IMR-90 (cell line): ENCODE results near the gene MICAL2. TPM values are rescaled to one million over a fixed set of nuclear protein-coding genes. Genes with fewer than 3 reads are reported as not detected.

ENCODE experiments used
- ATAC-seq: fragments of 200-7000 bp; cut with Tn5 transposase; 2 replicates; pipeline ENCODE4 v1.9.1; 2020; ENCODE audit warnings: low read depth, mild to moderate bottlenecking, moderate library complexity
- BruUV-seq: library from RNA; stranded (reverse); fragments of 400-500 nt; replicated peaks from 2 replicates; lab custom pipeline; 2021; lab: Mats Ljungman, UMichigan
- CTCF ChIA-PET: fragments of 300-600 bp; formaldehyde crosslinking; extraction: SDS; loops from one replicate; lab custom pipeline; 2021; ENCODE audit warnings: antibody characterized with exemption; lab: Yijun Ruan, JAX
- POLR2A ChIA-PET: fragments of 300-600 bp; sonication (Branson Sonifier 250); formaldehyde crosslinking; loops from one replicate; lab custom pipeline; 2022; ENCODE audit warnings: antibody characterized with exemption; ENCODE audit not compliant: unreplicated experiment; lab: Charles Lee
- DNase-seq: peaks from one replicate; pipeline ENCODE4 v3.0.0; 2013
- H2AFZ ChIP-seq: replicated peaks from 2 replicates; pipeline ENCODE3; 2013; ENCODE audit warnings: low read length, mild to moderate bottlenecking; ENCODE audit not compliant: poor library complexity
- H2AK5ac ChIP-seq: 2 replicates; pipeline ENCODE4 v1.6.1; 2013; ENCODE audit warnings: low read depth, low read length, inconsistent platforms
- H2AK9ac ChIP-seq: replicated peaks from 2 replicates; pipeline ENCODE3; 2013; ENCODE audit warnings: mild to moderate bottlenecking, low read depth, low read length, moderate library complexity; ENCODE audit not compliant: poor library complexity
- H2BK120ac ChIP-seq: 2 replicates; pipeline ENCODE4 v1.6.1; 2013; ENCODE audit warnings: low read depth, low read length, inconsistent platforms
- H2BK15ac ChIP-seq: 3 replicates; pipeline ENCODE4 v1.6.1; 2013; ENCODE audit warnings: low read depth, low read length, inconsistent platforms
- H2BK20ac ChIP-seq: 2 replicates; pipeline ENCODE4 v1.6.1; 2013; ENCODE audit warnings: low read depth, mild to moderate bottlenecking, inconsistent platforms, low read length, moderate library complexity
- H2BK5ac ChIP-seq: 2 replicates; pipeline ENCODE4 v1.6.1; 2013; ENCODE audit warnings: mild to moderate bottlenecking, low read depth, low read length, inconsistent platforms; ENCODE audit not compliant: poor library complexity, severe bottlenecking
- H3K14ac ChIP-seq: replicated peaks from 2 replicates; pipeline ENCODE4 v1.6.1; 2013; ENCODE audit warnings: low read depth, low read length, inconsistent platforms
- H3K18ac ChIP-seq: 2 replicates; pipeline ENCODE4 v1.6.1; 2013; ENCODE audit warnings: low read depth, low read length, control low read depth
- H3K23ac ChIP-seq: 2 replicates; pipeline ENCODE4 v1.6.1; 2013; ENCODE audit warnings: low read depth, low read length, inconsistent platforms
- H3K27ac ChIP-seq: 2 replicates; pipeline ENCODE4 v1.5.1; 2013; ENCODE audit warnings: mild to moderate bottlenecking, control low read depth, low read length; ENCODE audit not compliant: insufficient read depth
- H3K27me3 ChIP-seq: 2 replicates; pipeline ENCODE4 v1.6.1; 2013; ENCODE audit warnings: low read length; ENCODE audit not compliant: control insufficient read depth, insufficient read depth
- H3K36me3 ChIP-seq: 2 replicates; pipeline ENCODE4 v1.6.1; 2013; ENCODE audit warnings: low read length, mixed read lengths; ENCODE audit not compliant: control insufficient read depth, insufficient read depth
- H3K4ac ChIP-seq: 2 replicates; pipeline ENCODE4 v1.6.1; 2013; ENCODE audit warnings: low read depth, low read length, inconsistent platforms
- H3K4me1 ChIP-seq: 2 replicates; pipeline ENCODE4 v1.6.1; 2013; ENCODE audit warnings: low read length, mixed read lengths; ENCODE audit not compliant: control insufficient read depth, insufficient read depth
- H3K4me2 ChIP-seq: 2 replicates; pipeline ENCODE4 v1.6.1; 2013; ENCODE audit warnings: low read depth, mild to moderate bottlenecking, control low read depth, low read length, moderate library complexity
- H3K4me3 ChIP-seq: 2 replicates; pipeline ENCODE4 v1.5.1; 2013; ENCODE audit warnings: low read depth, mild to moderate bottlenecking, control low read depth, low read length, moderate library complexity; ENCODE audit not compliant: insufficient read depth
- H3K56ac ChIP-seq: 2 replicates; pipeline ENCODE4 v1.6.1; 2013; ENCODE audit warnings: low read length, inconsistent platforms; ENCODE audit not compliant: insufficient read depth; ENCODE audit errors: extremely low read depth
- H3K79me1 ChIP-seq, 2 experiments: 2 replicates each; pipeline ENCODE4 v1.6.1; 2013; ENCODE audit warnings: low read length in 2 of 2, inconsistent platforms in 1 of 2, low read depth in 1 of 2
- H3K9ac ChIP-seq: 2 replicates; pipeline ENCODE4 v1.6.1; 2013; ENCODE audit warnings: low read depth, low read length, control low read depth
- H3K9me1 ChIP-seq: 2 replicates; pipeline ENCODE4 v1.6.1; 2013; ENCODE audit warnings: low read length, inconsistent platforms; ENCODE audit not compliant: insufficient read depth
- H3K9me3 ChIP-seq: 2 replicates; pipeline ENCODE4 v1.6.1; 2013; ENCODE audit warnings: low read length; ENCODE audit not compliant: control insufficient read depth, insufficient read depth
- H4K20me1 ChIP-seq: 2 replicates; pipeline ENCODE4 v1.6.1; 2013; ENCODE audit warnings: low read length, inconsistent platforms; ENCODE audit not compliant: insufficient read depth
- H4K5ac ChIP-seq: 2 replicates; pipeline ENCODE4 v1.6.1; 2013; ENCODE audit warnings: mild to moderate bottlenecking, low read depth, low read length, control low read depth
- H4K8ac ChIP-seq, 2 experiments: 2 replicates each; pipeline ENCODE4 v1.6.1; 2013; ENCODE audit warnings: low read depth in 2 of 2, low read length in 2 of 2, control low read depth in 1 of 2, inconsistent platforms in 1 of 2
- H4K91ac ChIP-seq: 2 replicates; pipeline ENCODE4 v1.6.1; 2013; ENCODE audit warnings: low read depth, low read length, inconsistent platforms; ENCODE audit not compliant: insufficient read depth
- CEBPB ChIP-seq: IDR thresholded peaks from 2 replicates; pipeline ENCODE4 v1.6.1; 2012; ENCODE audit warnings: low read depth, low read length, improper control_type of control experiment
- CTCF ChIP-seq: conservative IDR thresholded peaks from 2 replicates; pipeline ENCODE4 v1.5.1; 2012; ENCODE audit warnings: mild to moderate bottlenecking, low read depth, low read length, improper control_type of control experiment
- ELK1 ChIP-seq: fragments of 150-350 bp; IDR thresholded peaks from 2 replicates; pipeline ENCODE4 v1.6.1; 2016; ENCODE audit warnings: low read depth, mild to moderate bottlenecking, low read length, moderate library complexity, borderline replicate concordance
- FOS ChIP-seq: fragments of 150-350 bp; IDR thresholded peaks from 2 replicates; pipeline ENCODE4 v1.6.1; 2016; ENCODE audit warnings: low read depth, low read length
- MAFK ChIP-seq: IDR thresholded peaks from 2 replicates; pipeline ENCODE4 v1.6.1; 2012; ENCODE audit warnings: low read depth, low read length, improper control_type of control experiment
- MAZ ChIP-seq: IDR thresholded peaks from 2 replicates; pipeline ENCODE4 v1.6.1; 2012; ENCODE audit warnings: low read depth, mild to moderate bottlenecking, low read length, improper control_type of control experiment, moderate library complexity, borderline replicate concordance
- NFE2L2 ChIP-seq: fragments of 150-350 bp; IDR thresholded peaks from 2 replicates; pipeline ENCODE4 v1.6.1; 2016; ENCODE audit warnings: low read depth, mild to moderate bottlenecking, low read length
- POLR2A ChIP-seq: IDR thresholded peaks from 2 replicates; pipeline ENCODE4 v1.6.1; 2012; ENCODE audit warnings: mild to moderate bottlenecking, low read depth, low read length
- WGBS, 2 experiments: methylation state at CpG; one replicate each; pipeline versions ENCODE4 v1.1.5 to v1.1.7; 2013; ENCODE audit warnings: missing lambda C conversion rate in 2 of 2; ENCODE audit not compliant: insufficient read length in 1 of 2; ENCODE audit errors: extremely low coverage in 2 of 2; 5-methylcytosine and 5-hydroxymethylcytosine counted together
- dilution Hi-C: fragments of 300-500 bp; cut with HindIII; formaldehyde crosslinking; loops from one replicate; pipeline ENCODE4 v1.14.3; 2018; ENCODE audit warnings: low sequenced_read_pairs; ENCODE audit not compliant: unreplicated experiment
- in situ Hi-C: fragments of 300-500 bp; cut with MboI; formaldehyde crosslinking; loops from 3 replicates; pipeline ENCODE4 v1.14.3; 2019; ENCODE audit warnings: low sequenced_read_pairs, inconsistent platforms, mixed read lengths
- intact Hi-C: fragments of 100-400 bp; cut with micrococcal nuclease; formaldehyde crosslinking; loops from 2 replicates; pipeline ENCODE4 v1.10.0; 2022
- polyA plus RNA-seq, 3 experiments: library from polyadenylated mRNA; depleted of rRNA; stranded (reverse); fragments of >200 nt; gene quantifications; 2 replicates each; pipeline ENCODE4 v1.2.3, GENCODE V29; 2012; ENCODE audit warnings: low replicate concordance in 1 of 3
- total RNA-seq: library from RNA; depleted of rRNA; stranded (reverse); fragments of >200 nt; gene quantifications from 2 replicates; pipeline ENCODE4 v1.2.3, GENCODE V29; 2012

MICAL2 gene
- total and polyA plus RNA-seq, 2 of the 4 experiments (the other 2 are of a cell fraction), result 170 to 336 TPM

DNA sequence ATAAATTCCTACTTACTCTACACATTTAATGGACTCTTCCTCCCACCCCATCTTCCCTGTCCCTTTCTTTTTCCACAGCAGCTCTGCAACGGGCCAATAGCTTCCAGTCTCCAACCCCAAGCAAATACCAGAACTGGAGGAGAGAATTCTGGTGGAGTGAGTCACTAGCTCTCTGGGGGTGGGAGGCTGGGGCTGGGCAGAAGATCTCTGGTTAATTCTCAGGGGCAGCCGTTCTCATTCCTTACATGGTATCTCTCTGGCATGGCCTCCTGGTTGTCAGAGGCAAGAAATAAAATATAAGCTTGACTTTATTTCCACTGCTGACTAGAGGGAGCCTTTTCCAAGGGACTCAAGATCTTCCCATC is 176.6 kb downstream of the MICAL2 start:
- Histone ChIP-seq H2BK20ac (peak overlapping the region; percentile 100), H3K9me3 (no peaks in the 10 kb centered on the region), H2AK5ac (peak overlapping the region; percentile 100), H3K9me1 (peaks cover 27% of the 10 kb centered on the region), H3K79me1 (peaks cover 18 to 51% of the 10 kb centered on the region in 2 experiments), H3K36me3 (no peaks in the 10 kb centered on the region), H2BK5ac (peak overlapping the region; percentile 100), H4K5ac (peak overlapping the region; percentile 95), H3K14ac (peak overlapping the region; percentile 100), H3K4me3 (peak overlapping the region; percentile 16; the same call in 1 of the 2 replicates), H3K4me1 (peaks cover 38% of the 10 kb centered on the region), H2AK9ac (peak overlapping the region; percentile 99), H3K27me3 (no peaks in the 10 kb centered on the region), H4K20me1 (peaks cover 3% of the 10 kb centered on the region; the same call in 1 of the 2 replicates), H3K56ac (peak overlapping the region; percentile 100), H3K18ac (peak overlapping the region; percentile 99), H2BK120ac (peak overlapping the region; percentile 100), H4K8ac (peak overlapping the region; percentile 99 to 100), H3K4me2 (peak overlapping the region; percentile 60), H3K23ac (peak overlapping the region; percentile 100), H4K91ac (peak overlapping the region; percentile 100), H2AFZ (no peak overlapping the region), H3K4ac (peak overlapping the region; percentile 100), H3K27ac (peak overlapping the region; percentile 99), H3K9ac (peak overlapping the region; percentile 93), H2BK15ac (peak overlapping the region; percentile 99)
- WGBS, 2 experiments, result no CpG with 5 or more reads among the region's 2 CpGs
- in situ Hi-C loops (loop anchor here (25.0 kb wide), 1 partner anchor 1250 kb away; no protein-coding TSS in a partner anchor), dilution Hi-C loops (no loop called here), intact Hi-C loops (loop anchor here (5.0 kb wide), 6 partner anchors 90 to 675 kb away; partner anchors contain the start of gene PARVA)
- no TSS peak for BruUV-seq
- peak; percentile 60 for ATAC-seq
- CTCF ChIA-PET, result interaction anchor here (0.9 to 1.8 kb wide), 4 partner anchors 44 to 526 kb away, joined by 3 to 6 read pairs (median 4); no protein-coding TSS in a partner anchor
- DNase-seq, result peak; percentile 96
- POLR2A ChIA-PET, result interaction anchor here (0.5 to 1.1 kb wide), 13 partner anchors 25 to 465 kb away, joined by 3 to 8 read pairs (median 3); partner anchors contain the start of genes MICAL2 and PARVA
- no peak for TF ChIP-seq NFE2L2
- TF ChIP-seq CTCF, result no peak
- TF ChIP-seq FOS, result peak; percentile 75
- no peak for TF ChIP-seq CEBPB
- peak; percentile 27 for TF ChIP-seq POLR2A
- no peak for TF ChIP-seq MAFK
- TF ChIP-seq MAZ, result peak; percentile 72; the same call in 1 of the 2 replicates
- no peak for TF ChIP-seq ELK1
